GM12872 (cell line): ENCODE results near the gene HMGCL.

ENCODE experiments used
- TF ChIP-seq, protein P1 (sequence below): IDR thresholded peaks from 3 replicates; pipeline ENCODE4 v1.5.1; 2011; ENCODE audit warnings: low read depth, mild to moderate bottlenecking, low read length, moderate library complexity; ENCODE audit not compliant: insufficient read depth

The HMGCL gene

GRCh38 chr1:23799255-23799569 is 26.0 kb downstream of the HMGCL start:
- TF ChIP-seq, protein P1, sequence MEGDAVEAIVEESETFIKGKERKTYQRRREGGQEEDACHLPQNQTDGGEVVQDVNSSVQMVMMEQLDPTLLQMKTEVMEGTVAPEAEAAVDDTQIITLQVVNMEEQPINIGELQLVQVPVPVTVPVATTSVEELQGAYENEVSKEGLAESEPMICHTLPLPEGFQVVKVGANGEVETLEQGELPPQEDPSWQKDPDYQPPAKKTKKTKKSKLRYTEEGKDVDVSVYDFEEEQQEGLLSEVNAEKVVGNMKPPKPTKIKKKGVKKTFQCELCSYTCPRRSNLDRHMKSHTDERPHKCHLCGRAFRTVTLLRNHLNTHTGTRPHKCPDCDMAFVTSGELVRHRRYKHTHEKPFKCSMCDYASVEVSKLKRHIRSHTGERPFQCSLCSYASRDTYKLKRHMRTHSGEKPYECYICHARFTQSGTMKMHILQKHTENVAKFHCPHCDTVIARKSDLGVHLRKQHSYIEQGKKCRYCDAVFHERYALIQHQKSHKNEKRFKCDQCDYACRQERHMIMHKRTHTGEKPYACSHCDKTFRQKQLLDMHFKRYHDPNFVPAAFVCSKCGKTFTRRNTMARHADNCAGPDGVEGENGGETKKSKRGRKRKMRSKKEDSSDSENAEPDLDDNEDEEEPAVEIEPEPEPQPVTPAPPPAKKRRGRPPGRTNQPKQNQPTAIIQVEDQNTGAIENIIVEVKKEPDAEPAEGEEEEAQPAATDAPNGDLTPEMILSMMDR = no peak

GRCh38 chr1:23798662-23799142 is 26.5 kb downstream of the HMGCL start:
- TF ChIP-seq, protein P1 = no peak

DNA sequence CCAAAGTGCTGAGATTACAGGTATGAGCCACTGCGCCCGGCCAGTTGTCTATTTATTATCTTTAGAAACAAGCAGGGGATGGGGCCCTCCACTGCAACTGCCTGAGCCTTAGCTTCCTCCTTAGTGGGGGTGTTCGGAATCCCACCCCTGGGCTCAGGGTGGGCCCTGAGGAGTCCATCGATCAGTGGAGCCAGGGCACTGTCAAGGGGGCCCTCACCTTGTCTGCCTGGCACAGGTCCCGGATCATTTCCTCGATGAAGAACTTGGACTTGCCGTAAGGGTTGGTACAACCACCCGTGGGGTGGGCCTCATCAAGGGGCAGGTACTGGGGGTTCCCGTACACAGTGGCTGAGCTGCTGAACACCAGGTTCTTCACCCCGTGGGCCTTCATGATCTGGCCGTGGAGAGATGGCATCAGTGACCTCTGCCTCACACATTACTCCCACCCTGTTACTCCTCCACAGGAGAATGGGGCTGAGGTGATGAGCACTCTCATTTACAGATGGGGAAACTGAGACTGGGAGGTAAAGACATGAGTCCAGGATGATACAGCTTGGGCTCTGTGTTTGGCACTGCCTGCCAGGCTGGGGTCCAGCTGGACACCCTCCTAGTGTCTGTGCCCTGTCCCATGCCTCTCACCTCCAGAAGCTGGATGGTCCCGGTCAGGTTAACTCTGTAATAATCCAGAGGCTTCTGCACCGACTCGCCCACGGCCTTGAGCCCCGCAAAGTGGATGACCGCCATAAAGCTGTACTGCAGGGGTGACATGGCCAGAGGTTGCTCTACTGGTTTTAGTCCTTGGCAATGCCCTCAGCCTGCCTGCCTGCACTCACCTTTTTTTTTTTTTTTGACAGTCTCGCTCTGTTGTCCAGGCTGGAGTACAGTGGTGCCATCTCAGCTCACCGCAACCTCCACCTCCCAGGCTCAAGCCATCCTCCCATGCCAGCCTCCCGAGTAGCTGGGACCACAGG is 27.5 kb downstream of the HMGCL start:
- TF ChIP-seq, protein P1 = no peak

- TF ChIP-seq, protein P1 = no peak
These were observed 28.6 kb downstream of the HMGCL start for GRCh38 chr1:23796466-23797271.

- TF ChIP-seq, protein P1 = no peak
These were observed 29.4 kb downstream of the HMGCL start for GRCh38 chr1:23795676-23796465.

DNA sequence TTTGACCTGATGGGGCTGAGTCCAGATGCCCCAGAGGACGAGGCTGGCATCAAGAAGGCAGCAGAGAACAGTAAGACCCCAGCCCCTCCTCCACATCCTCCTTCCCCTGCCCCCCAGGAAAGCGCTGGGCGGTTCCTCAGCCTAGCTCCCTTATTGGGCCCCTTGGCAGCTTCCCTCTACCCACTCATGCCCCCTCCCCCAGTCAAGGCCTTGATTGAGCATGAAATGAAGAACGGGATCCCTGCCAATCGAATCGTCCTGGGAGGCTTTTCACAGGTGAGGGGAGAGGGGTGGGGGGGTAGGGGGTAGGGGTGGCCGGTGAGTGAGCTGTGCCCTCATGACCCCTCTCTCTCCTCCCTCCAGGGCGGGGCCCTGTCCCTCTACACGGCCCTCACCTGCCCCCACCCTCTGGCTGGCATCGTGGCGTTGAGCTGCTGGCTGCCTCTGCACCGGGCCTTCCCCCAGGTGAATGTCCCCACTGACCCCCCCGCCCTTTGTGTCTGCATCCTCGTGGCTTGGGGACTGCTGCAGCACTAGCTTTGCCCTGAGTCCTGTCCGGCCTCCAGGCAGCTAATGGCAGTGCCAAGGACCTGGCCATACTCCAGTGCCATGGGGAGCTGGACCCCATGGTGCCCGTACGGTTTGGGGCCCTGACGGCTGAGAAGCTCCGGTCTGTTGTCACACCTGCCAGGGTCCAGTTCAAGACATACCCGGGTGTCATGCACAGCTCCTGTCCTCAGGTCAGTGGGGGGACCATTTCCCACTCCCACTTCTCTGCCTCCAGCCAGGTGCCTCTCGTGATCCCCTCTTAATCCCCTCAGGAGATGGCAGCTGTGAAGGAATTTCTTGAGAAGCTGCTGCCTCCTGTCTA is 31.1 kb downstream of the HMGCL start:
- TF ChIP-seq, protein P1 = no peak
